Neural cell (in vitro differentiated cells): ENCODE measurements around the gene TPRKB.

Experiments used
- EP300 ChIP-seq: fragments of 450-650 bp; conservative IDR thresholded peaks from 2 replicates; pipeline ENCODE4 v1.6.1; 2014; ENCODE audit warnings: antibody characterized with exemption, mild to moderate bottlenecking, moderate library complexity; ENCODE audit not compliant: poor library complexity, severe bottlenecking
- EZH2 ChIP-seq: fragments of 200-600, 300-800 bp; shearing (Covaris generic), sonication (generic); IDR thresholded peaks from 2 replicates; pipeline ENCODE4 v1.6.1; 2014; ENCODE audit warnings: antibody characterized with exemption, low read length, borderline replicate concordance, mild to moderate bottlenecking; ENCODE audit not compliant: insufficient read depth, poor library complexity, severe bottlenecking
- MXI1 ChIP-seq: fragments of 450-650 bp; conservative IDR thresholded peaks from 2 replicates; pipeline ENCODE4 v1.6.1; 2014; ENCODE audit warnings: antibody characterized with exemption, mild to moderate bottlenecking; ENCODE audit not compliant: poor library complexity, severe bottlenecking
- POLR2AphosphoS5 ChIP-seq: IDR thresholded peaks from 2 replicates; pipeline ENCODE4 v1.6.1; 2012
- RAD21 ChIP-seq: fragments of 450-650 bp; conservative IDR thresholded peaks from 2 replicates; pipeline ENCODE4 v1.6.1; 2014; ENCODE audit warnings: antibody characterized with exemption, mild to moderate bottlenecking, moderate library complexity
- TAF1 ChIP-seq: IDR thresholded peaks from 2 replicates; pipeline ENCODE4 v1.6.1; 2012; ENCODE audit warnings: low read depth
- TF ChIP-seq, protein P1 (sequence below): fragments of 450-650 bp; IDR thresholded peaks from 2 replicates; pipeline ENCODE4 v1.5.1; 2014; ENCODE audit warnings: antibody characterized with exemption, mild to moderate bottlenecking, moderate library complexity; ENCODE audit not compliant: poor library complexity, severe bottlenecking
- TF ChIP-seq, protein P2 (sequence below): IDR thresholded peaks from 2 replicates; pipeline ENCODE4 v1.6.1; 2012; ENCODE audit warnings: borderline replicate concordance

DNA sequence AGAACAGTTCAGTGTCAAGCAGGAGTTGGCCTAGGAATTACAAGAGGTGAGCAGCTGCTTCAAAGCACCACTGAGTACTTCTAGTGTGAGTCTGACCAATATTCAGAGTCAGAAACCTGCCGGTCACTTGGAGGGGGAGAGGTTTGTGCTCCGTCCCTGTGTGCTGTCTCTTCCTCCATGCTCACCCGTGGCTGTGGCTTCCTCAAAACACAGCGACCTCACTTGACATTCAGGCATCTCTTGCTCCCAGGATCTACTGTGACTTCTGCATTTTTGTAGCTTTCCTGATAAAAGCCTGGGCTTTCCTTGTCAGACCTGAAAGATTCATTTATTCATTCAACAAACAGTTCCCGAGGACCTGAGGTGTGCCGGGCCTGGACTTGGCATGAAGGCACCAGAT, 32.9 kb downstream of the TPRKB start:
- TF ChIP-seq, protein P1, sequence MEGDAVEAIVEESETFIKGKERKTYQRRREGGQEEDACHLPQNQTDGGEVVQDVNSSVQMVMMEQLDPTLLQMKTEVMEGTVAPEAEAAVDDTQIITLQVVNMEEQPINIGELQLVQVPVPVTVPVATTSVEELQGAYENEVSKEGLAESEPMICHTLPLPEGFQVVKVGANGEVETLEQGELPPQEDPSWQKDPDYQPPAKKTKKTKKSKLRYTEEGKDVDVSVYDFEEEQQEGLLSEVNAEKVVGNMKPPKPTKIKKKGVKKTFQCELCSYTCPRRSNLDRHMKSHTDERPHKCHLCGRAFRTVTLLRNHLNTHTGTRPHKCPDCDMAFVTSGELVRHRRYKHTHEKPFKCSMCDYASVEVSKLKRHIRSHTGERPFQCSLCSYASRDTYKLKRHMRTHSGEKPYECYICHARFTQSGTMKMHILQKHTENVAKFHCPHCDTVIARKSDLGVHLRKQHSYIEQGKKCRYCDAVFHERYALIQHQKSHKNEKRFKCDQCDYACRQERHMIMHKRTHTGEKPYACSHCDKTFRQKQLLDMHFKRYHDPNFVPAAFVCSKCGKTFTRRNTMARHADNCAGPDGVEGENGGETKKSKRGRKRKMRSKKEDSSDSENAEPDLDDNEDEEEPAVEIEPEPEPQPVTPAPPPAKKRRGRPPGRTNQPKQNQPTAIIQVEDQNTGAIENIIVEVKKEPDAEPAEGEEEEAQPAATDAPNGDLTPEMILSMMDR = no peak
- TF ChIP-seq MXI1 = no peak
- no peak for TF ChIP-seq POLR2AphosphoS5
- TF ChIP-seq TAF1 = no peak
- TF ChIP-seq RAD21 = no peak
- TF ChIP-seq EZH2 = no peak
- TF ChIP-seq, protein P2, sequence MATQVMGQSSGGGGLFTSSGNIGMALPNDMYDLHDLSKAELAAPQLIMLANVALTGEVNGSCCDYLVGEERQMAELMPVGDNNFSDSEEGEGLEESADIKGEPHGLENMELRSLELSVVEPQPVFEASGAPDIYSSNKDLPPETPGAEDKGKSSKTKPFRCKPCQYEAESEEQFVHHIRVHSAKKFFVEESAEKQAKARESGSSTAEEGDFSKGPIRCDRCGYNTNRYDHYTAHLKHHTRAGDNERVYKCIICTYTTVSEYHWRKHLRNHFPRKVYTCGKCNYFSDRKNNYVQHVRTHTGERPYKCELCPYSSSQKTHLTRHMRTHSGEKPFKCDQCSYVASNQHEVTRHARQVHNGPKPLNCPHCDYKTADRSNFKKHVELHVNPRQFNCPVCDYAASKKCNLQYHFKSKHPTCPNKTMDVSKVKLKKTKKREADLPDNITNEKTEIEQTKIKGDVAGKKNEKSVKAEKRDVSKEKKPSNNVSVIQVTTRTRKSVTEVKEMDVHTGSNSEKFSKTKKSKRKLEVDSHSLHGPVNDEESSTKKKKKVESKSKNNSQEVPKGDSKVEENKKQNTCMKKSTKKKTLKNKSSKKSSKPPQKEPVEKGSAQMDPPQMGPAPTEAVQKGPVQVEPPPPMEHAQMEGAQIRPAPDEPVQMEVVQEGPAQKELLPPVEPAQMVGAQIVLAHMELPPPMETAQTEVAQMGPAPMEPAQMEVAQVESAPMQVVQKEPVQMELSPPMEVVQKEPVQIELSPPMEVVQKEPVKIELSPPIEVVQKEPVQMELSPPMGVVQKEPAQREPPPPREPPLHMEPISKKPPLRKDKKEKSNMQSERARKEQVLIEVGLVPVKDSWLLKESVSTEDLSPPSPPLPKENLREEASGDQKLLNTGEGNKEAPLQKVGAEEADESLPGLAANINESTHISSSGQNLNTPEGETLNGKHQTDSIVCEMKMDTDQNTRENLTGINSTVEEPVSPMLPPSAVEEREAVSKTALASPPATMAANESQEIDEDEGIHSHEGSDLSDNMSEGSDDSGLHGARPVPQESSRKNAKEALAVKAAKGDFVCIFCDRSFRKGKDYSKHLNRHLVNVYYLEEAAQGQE = no peak
- no peak for TF ChIP-seq EP300
